Panc1 (cell line): ENCODE measurements around the gene SLC35F5. TPM values are rescaled to one million over a fixed set of nuclear protein-coding genes. Genes with fewer than 3 reads are reported as not detected.
"Not testable (repeated sequence)": the region's sequence is repeated elsewhere in the genome, so short reads cannot be mapped to it uniquely, and the experiment has no call there.

Experiments used
- ATAC-seq: fragments of 200-7000 bp; cut with Tn5 transposase; 2 replicates; pipeline ENCODE4 v1.9.1; 2020; ENCODE audit warnings: mild to moderate bottlenecking, moderate library complexity
- BruUV-seq: library from RNA; stranded (reverse); fragments of 400-500 nt; replicated peaks from 2 replicates; lab custom pipeline; 2021; lab: Mats Ljungman, UMichigan
- CTCF ChIA-PET: fragments of 300-600 bp; sonication (Branson Sonifier 250); formaldehyde crosslinking; loops from one replicate; lab custom pipeline; 2022; ENCODE audit warnings: antibody characterized with exemption; lab: Charles Lee
- POLR2A ChIA-PET: fragments of 300-600 bp; sonication (Branson Sonifier 250); formaldehyde crosslinking; loops from one replicate; lab custom pipeline; 2022; ENCODE audit warnings: antibody characterized with exemption; lab: Charles Lee
- DNase-seq: peaks from one replicate; pipeline ENCODE4 v3.0.0-alpha.2; 2010; ENCODE audit warnings: low read depth, low spot score
- H3K27ac ChIP-seq: 2 replicates; pipeline ENCODE4 v1.5.1; 2011; ENCODE audit warnings: mild to moderate bottlenecking, low read length, inconsistent platforms
- H3K27me3 ChIP-seq: fragments of 200-500 bp; sonication (Bioruptor generic); 2 replicates; pipeline ENCODE4 v1.6.0; 2014; ENCODE audit warnings: low read length, inconsistent platforms; ENCODE audit not compliant: control insufficient read depth, insufficient read depth
- H3K36me3 ChIP-seq: fragments of 200-500 bp; sonication (Bioruptor generic); 2 replicates; pipeline ENCODE4 v1.5.1; 2014; ENCODE audit warnings: inconsistent platforms, mild to moderate bottlenecking, low read length, moderate library complexity; ENCODE audit not compliant: control insufficient read depth, insufficient read depth
- H3K4me1 ChIP-seq: 2 replicates; pipeline ENCODE4 v1.5.1; 2011; ENCODE audit warnings: inconsistent platforms, mild to moderate bottlenecking, low read length, moderate library complexity; ENCODE audit not compliant: control insufficient read depth, insufficient read depth
- H3K4me3 ChIP-seq, 2 experiments: 2 replicates each; pipeline ENCODE4 v1.5.1; 2011 to 2012; ENCODE audit warnings: low read depth in 2 of 2, low read length in 2 of 2, mild to moderate bottlenecking in 2 of 2, inconsistent platforms in 1 of 2, moderate library complexity in 1 of 2
- H3K9me3 ChIP-seq: fragments of 200-500 bp; sonication (Bioruptor generic); 2 replicates; pipeline ENCODE4 v1.5.1; 2014; ENCODE audit warnings: low read depth, mild to moderate bottlenecking, inconsistent platforms, low read length, moderate library complexity; ENCODE audit not compliant: control insufficient read depth, insufficient read depth
- CTCF ChIP-seq: fragments of 450-650 bp; IDR thresholded peaks from 2 replicates; pipeline ENCODE4 v1.5.1; 2017; ENCODE audit warnings: mild to moderate bottlenecking
- POLR2AphosphoS5 ChIP-seq: IDR thresholded peaks from 2 replicates; pipeline ENCODE4 v1.6.1; 2012; ENCODE audit warnings: mild to moderate bottlenecking, low read depth, low read length, moderate library complexity
- REST ChIP-seq, 2 experiments: IDR thresholded peaks; 2 replicates each; pipeline ENCODE4 v1.6.1; 2011 to 2012; ENCODE audit warnings: low read depth in 2 of 2, control low read depth in 1 of 2, low read length in 1 of 2, mild to moderate bottlenecking in 1 of 2, moderate library complexity in 1 of 2; ENCODE audit not compliant: insufficient read depth in 1 of 2
- SIN3A ChIP-seq: IDR thresholded peaks from 2 replicates; pipeline ENCODE4 v1.6.1; 2012; ENCODE audit warnings: low read depth, mild to moderate bottlenecking, low read length, moderate library complexity, borderline replicate concordance; ENCODE audit not compliant: insufficient read depth
- TCF7L2 ChIP-seq: IDR thresholded peaks from 2 replicates; pipeline ENCODE4 v1.6.1; 2011; ENCODE audit warnings: mild to moderate bottlenecking, low read depth, low read length, inconsistent platforms
- in situ Hi-C: cut with HindIII; loops from 2 replicates; pipeline ENCODE4 v1.10.0; 2016; ENCODE audit warnings: low sequenced_read_pairs, low pct_unique_long_range_greater_than_20kb
- intact Hi-C: fragments of 100-400 bp; cut with micrococcal nuclease; formaldehyde crosslinking; loops from one replicate; pipeline ENCODE4 v1.10.0; 2022; ENCODE audit not compliant: unreplicated experiment
- total RNA-seq: library from RNA; stranded (reverse); gene quantifications from one replicate; pipeline ENCODE4 v1.2.1, GENCODE V29; 2021; ENCODE audit not compliant: unreplicated experiment

SLC35F5 gene
- total RNA-seq, 1 experiment from 2014 or later: 89.8 TPM

- POLR2A ChIA-PET: no interaction called here
- CTCF ChIA-PET: no interaction called here
- BruUV-seq: no TSS peak
- Histone ChIP-seq H3K4me3 (no peak overlapping the region), H3K27ac (no peak overlapping the region), H3K27me3 (no peaks in the 10 kb centered on the region), H3K9me3 (no peaks in the 10 kb centered on the region), H3K36me3 (no peaks in the 10 kb centered on the region), H3K4me1 (no peaks in the 10 kb centered on the region)
- TF ChIP-seq REST (IDR thresholded peaks at IDR 0.05; ENCODE audit: insufficient read depth in 1 of 2, low read depth in 2 of 2, low read length in 1 of 2) (no peak), POLR2AphosphoS5 (no peak), SIN3A (no peak), CTCF (no peak), TCF7L2 (no peak)
- intact Hi-C loops (no loop called here), in situ Hi-C loops (no loop called here)
- DNase-seq: no peak
- no peak for ATAC-seq
These were observed 63.6 kb downstream of the SLC35F5 start for GRCh38 chr2:113692698-113693428.

GRCh38 chr2:113690871-113691270, 65.6 kb downstream of the SLC35F5 start:
- intact Hi-C loops, H3K27me3 ChIP-seq, H3K4me1 ChIP-seq, H3K36me3 ChIP-seq, CTCF ChIA-PET, H3K9me3 ChIP-seq, BruUV-seq, POLR2A ChIA-PET, H3K4me3 ChIP-seq, H3K27ac ChIP-seq, DNase-seq, ATAC-seq, in situ Hi-C loops: not testable (repeated sequence)

GRCh38 chr2:113686537-113686936, 69.9 kb downstream of the SLC35F5 start:
- Histone ChIP-seq H3K4me1 (no peaks in the 10 kb centered on the region), H3K27ac (no peak overlapping the region), H3K27me3 (no peaks in the 10 kb centered on the region), H3K36me3 (no peaks in the 10 kb centered on the region), H3K9me3 (no peaks in the 10 kb centered on the region), H3K4me3 (no peak overlapping the region)
- TF ChIP-seq CTCF: no peak
- in situ Hi-C loops (no loop called here), intact Hi-C loops (no loop called here)
- CTCF ChIA-PET: no interaction called here
- peak; percentile 72; the same call in 1 of the 2 replicates for ATAC-seq
- POLR2A ChIA-PET: no interaction called here
- BruUV-seq: no TSS peak
- DNase-seq: no peak
